Natural killer cell (primary cell): ENCODE measurements around the gene GZF1. TPM values are rescaled to one million over a fixed set of nuclear protein-coding genes. Genes with fewer than 3 reads are reported as not detected.

Experiments
- ATAC-seq, 3 donors: fragments of 150-1000 bp in 2 of 3; fragments of 200-7000 bp in 1 of 3; cut with Tn5 transposase; 1 replicate in 1 of 3; 2 replicates in 2 of 3; pipeline ENCODE4 v1.10.0; 2021; ENCODE audit warnings: mild to moderate bottlenecking in 2 of 3, moderate library complexity in 2 of 3
- DNase-seq, 2 donors: peaks; one replicate each; pipeline versions ENCODE4 v3.0.0 to v3.0.0-alpha.2; 2013 to 2021; ENCODE audit warnings: mixed read lengths in 1 of 2
- H3K27ac ChIP-seq: one replicate; pipeline ENCODE4 v1.5.1; 2013; ENCODE audit warnings: mild to moderate bottlenecking, low read length
- H3K27me3 ChIP-seq: one replicate; pipeline ENCODE4 v1.6.1; 2013; ENCODE audit warnings: low read length; ENCODE audit not compliant: control insufficient read depth, insufficient read depth
- H3K36me3 ChIP-seq: one replicate; pipeline ENCODE4 v1.6.1; 2013; ENCODE audit warnings: low read length; ENCODE audit not compliant: control insufficient read depth, insufficient read depth
- H3K4me1 ChIP-seq: one replicate; pipeline ENCODE4 v1.6.1; 2013; ENCODE audit warnings: low read length; ENCODE audit not compliant: control insufficient read depth, insufficient read depth
- H3K4me3 ChIP-seq: one replicate; pipeline ENCODE4 v1.5.1; 2013; ENCODE audit warnings: low read length
- H3K9me3 ChIP-seq: one replicate; pipeline ENCODE4 v1.6.1; 2013; ENCODE audit warnings: low read length; ENCODE audit not compliant: control insufficient read depth, insufficient read depth
- H3K27ac Mint-ChIP-seq, 2 donors: one replicate each; pipeline ENCODE4 v1.8.0; 2022; ENCODE audit warnings: mild to moderate bottlenecking in 2 of 2, mixed read lengths in 2 of 2, moderate library complexity in 1 of 2
- H3K27me3 Mint-ChIP-seq, 2 donors: one replicate each; pipeline ENCODE4 v1.8.0; 2022; ENCODE audit warnings: low read depth in 2 of 2, mixed read lengths in 2 of 2
- H3K36me3 Mint-ChIP-seq: one replicate; pipeline ENCODE4 v1.8.0; 2022; ENCODE audit warnings: mixed read lengths
- H3K4me1 Mint-ChIP-seq, 2 donors: one replicate each; pipeline ENCODE4 v1.8.0; 2022; ENCODE audit warnings: mixed read lengths in 2 of 2
- H3K4me3 Mint-ChIP-seq: one replicate; pipeline ENCODE4 v1.8.0; 2022; ENCODE audit warnings: mild to moderate bottlenecking, moderate library complexity, mixed read lengths
- H3K9me3 Mint-ChIP-seq, 2 donors: one replicate each; pipeline ENCODE4 v1.8.0; 2022; ENCODE audit warnings: mixed read lengths in 2 of 2
- WGBS: methylation state at CpG from one replicate; pipeline ENCODE4 v1.1.7; 2013; ENCODE audit warnings: missing lambda C conversion rate; ENCODE audit not compliant: insufficient coverage; 5-methylcytosine and 5-hydroxymethylcytosine counted together
- intact Hi-C: fragments of 100-400 bp; cut with micrococcal nuclease; formaldehyde crosslinking; loops from one replicate; pipeline ENCODE4 v1.14.2; 2022
- total RNA-seq, 4 donors: library from RNA; stranded (reverse); fragments of 120-200 nt in 1 of 4; gene quantifications; one replicate each; pipeline versions ENCODE4 v1.2.3 to v1.2.4, GENCODE V29; 2013 to 2022
- TF ChIP-seq, protein P1 (sequence below): fragments of 200-600 bp; IDR thresholded peaks from one replicate; pipeline ENCODE4 v1.8.0; 2022; ENCODE audit warnings: antibody characterized with exemption

Gene GZF1
- total RNA-seq, 3 donors from 2014 or later (not counting 1 experiment from before 2014, with no cell fraction given), result 45.1 to 56.6 (median 45.9) TPM

DNA sequence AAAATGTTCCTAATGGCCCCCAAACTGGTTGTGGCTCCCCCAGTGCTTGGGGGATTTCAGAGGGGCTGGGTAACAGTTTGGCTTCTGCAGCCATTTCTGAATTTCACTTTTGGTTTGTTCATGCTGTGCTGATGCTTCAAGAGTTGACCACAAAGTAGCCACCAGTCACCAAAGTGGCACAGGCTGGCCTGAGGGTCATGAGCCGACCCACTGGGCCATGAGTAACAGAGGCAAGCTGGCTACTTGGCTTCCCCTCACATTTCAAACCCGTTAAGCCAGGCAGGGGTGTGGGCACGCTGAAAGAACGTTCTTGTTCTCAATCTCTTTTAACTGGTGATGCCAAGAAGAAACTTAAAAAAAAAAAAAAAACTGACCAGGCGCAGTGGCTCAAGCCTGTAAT is 26.5 kb upstream of the GZF1 start:
- Mint-ChIP-seq H3K9me3 (no peaks in the 10 kb centered on the region), H3K27me3 (peaks cover 7 to 8% of the 10 kb centered on the region in 2 donors), H3K4me3 (no peak overlapping the region), H3K36me3 (no peaks in the 10 kb centered on the region), H3K4me1 (peaks cover 0 to 6% of the 10 kb centered on the region in 2 donors), H3K27ac (no peak overlapping the region)
- Histone ChIP-seq H3K36me3 (no peaks in the 10 kb centered on the region), H3K9me3 (no peaks in the 10 kb centered on the region), H3K4me1 (no peaks in the 10 kb centered on the region), H3K27ac (no peak overlapping the region), H3K27me3 (no peaks in the 10 kb centered on the region), H3K4me3 (no peak overlapping the region)
- DNase-seq (no peak), ATAC-seq (no peak)
- intact Hi-C loops, result no loop called here
- 89% methylated on average over 5 of the region's 5 CpGs for WGBS
- TF ChIP-seq, protein P1, sequence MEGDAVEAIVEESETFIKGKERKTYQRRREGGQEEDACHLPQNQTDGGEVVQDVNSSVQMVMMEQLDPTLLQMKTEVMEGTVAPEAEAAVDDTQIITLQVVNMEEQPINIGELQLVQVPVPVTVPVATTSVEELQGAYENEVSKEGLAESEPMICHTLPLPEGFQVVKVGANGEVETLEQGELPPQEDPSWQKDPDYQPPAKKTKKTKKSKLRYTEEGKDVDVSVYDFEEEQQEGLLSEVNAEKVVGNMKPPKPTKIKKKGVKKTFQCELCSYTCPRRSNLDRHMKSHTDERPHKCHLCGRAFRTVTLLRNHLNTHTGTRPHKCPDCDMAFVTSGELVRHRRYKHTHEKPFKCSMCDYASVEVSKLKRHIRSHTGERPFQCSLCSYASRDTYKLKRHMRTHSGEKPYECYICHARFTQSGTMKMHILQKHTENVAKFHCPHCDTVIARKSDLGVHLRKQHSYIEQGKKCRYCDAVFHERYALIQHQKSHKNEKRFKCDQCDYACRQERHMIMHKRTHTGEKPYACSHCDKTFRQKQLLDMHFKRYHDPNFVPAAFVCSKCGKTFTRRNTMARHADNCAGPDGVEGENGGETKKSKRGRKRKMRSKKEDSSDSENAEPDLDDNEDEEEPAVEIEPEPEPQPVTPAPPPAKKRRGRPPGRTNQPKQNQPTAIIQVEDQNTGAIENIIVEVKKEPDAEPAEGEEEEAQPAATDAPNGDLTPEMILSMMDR, result no peak

DNA sequence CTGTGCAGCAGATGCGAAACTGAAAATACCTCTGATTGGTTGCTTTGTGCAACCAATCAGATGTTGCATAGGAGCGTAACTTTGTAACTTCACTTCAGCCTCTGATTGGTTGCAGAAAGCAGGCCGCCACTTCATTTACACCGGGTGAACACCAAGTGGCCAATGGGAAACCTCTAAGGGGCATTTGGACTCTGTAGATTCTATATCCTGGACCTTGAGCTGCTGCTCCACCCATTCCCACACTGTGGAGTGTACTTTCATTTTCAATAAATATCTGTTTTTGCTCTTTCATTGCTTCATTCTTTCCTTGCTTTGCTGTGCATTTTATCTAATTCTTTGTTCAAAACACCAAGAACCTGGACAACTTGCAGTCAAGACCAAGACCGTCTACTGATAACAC is 25.5 kb upstream of the GZF1 start:
- Histone ChIP-seq H3K27me3 (no peaks in the 10 kb centered on the region), H3K9me3 (no peaks in the 10 kb centered on the region), H3K4me1 (no peaks in the 10 kb centered on the region), H3K4me3 (no peak overlapping the region), H3K36me3 (no peaks in the 10 kb centered on the region), H3K27ac (no peak overlapping the region)
- DNase-seq (no peak), ATAC-seq (no peak)
- Mint-ChIP-seq H3K27ac (no peak overlapping the region), H3K27me3 (peaks cover 3 to 8% of the 10 kb centered on the region in 2 donors), H3K9me3 (no peaks in the 10 kb centered on the region), H3K4me1 (peaks cover 0 to 6% of the 10 kb centered on the region in 2 donors), H3K36me3 (no peaks in the 10 kb centered on the region), H3K4me3 (no peak overlapping the region)
- TF ChIP-seq, protein P1, result no peak
- intact Hi-C loops, result no loop called here
- 95% methylated on average over 5 of the region's 5 CpGs for WGBS

DNA sequence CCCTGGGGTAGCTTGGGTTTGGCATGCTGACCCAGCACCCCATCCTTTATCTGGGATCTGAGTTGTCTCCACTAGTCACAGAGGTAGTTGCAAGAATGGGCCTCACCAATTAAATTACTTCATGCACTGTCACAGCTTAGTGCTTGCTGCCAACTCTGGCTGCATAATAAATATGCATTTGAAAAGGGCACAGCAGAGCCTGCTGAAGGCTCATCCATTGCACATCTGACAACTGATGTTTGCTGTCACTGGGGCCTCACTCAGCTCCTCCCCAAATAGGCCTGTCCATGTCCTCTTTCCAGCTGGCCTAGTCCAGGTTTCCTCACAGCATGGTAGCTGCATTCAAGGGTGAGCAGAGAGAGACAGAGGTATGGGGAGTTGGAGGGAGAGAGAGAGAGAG is 24.7 kb upstream of the GZF1 start:
- no peaks in the 10 kb centered on the region for H3K27me3 ChIP-seq
- no peaks in the 10 kb centered on the region for H3K36me3 ChIP-seq
- Mint-ChIP-seq H3K27ac (no peak overlapping the region), H3K4me1 (peaks cover 0 to 6% of the 10 kb centered on the region in 2 donors), H3K4me3 (no peak overlapping the region), H3K36me3 (no peaks in the 10 kb centered on the region), H3K27me3 (peaks cover 3 to 8% of the 10 kb centered on the region in 2 donors), H3K9me3 (no peaks in the 10 kb centered on the region)
- no peak for ATAC-seq
- no peak overlapping the region for H3K27ac ChIP-seq
- intact Hi-C loops, result no loop called here
- TF ChIP-seq, protein P1, result no peak
- no peaks in the 10 kb centered on the region for H3K4me1 ChIP-seq
- DNase-seq, result no peak
- H3K9me3 ChIP-seq, result no peaks in the 10 kb centered on the region
- H3K4me3 ChIP-seq, result no peak overlapping the region

DNA sequence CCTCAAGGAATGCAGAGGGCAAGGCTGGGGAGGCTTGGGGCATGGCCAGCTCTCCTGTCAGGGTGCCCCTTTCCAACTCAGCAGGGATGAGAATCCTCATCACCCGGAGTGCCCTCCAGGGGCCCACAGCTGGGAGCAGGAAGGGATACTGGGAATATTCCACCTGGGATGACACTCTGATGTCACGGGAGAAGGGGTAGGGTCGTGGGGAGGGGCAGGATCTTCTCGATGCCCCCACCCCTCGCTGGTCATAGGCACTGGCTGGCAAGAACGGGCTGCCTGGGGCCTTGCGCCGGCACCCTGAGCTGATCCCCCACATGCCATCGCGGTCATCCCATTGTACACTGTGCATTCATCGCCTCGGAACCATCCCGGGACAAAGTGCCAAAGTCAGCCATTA is 22.0 kb upstream of the GZF1 start:
- no peaks in the 10 kb centered on the region for H3K36me3 ChIP-seq
- no peaks in the 10 kb centered on the region for H3K4me1 Mint-ChIP-seq

More for the DNA sequence above, 22.0 kb upstream of the GZF1 start:
- Mint-ChIP-seq H3K4me3 (no peak overlapping the region), H3K27ac (no peak overlapping the region), H3K9me3 (no peaks in the 10 kb centered on the region), H3K27me3 (peaks cover 0 to 3% of the 10 kb centered on the region in 2 donors), H3K36me3 (no peaks in the 10 kb centered on the region)
- ATAC-seq (no peak), DNase-seq (no peak)
- intact Hi-C loops, result loop anchor here (10.0 kb wide), 1 partner anchor 1535 kb away; no protein-coding TSS in a partner anchor
- no peak overlapping the region for H3K4me3 ChIP-seq
- H3K27ac ChIP-seq, result no peak overlapping the region
- WGBS, result 83% methylated on average over 13 of the region's 13 CpGs
- no peaks in the 10 kb centered on the region for H3K4me1 ChIP-seq
- no peaks in the 10 kb centered on the region for H3K27me3 ChIP-seq
- H3K9me3 ChIP-seq, result no peaks in the 10 kb centered on the region
- TF ChIP-seq, protein P1, result no peak
